ENCODE results near the gene CD59.

- TF ChIP-seq CTCF (IDR thresholded peaks at IDR 0.05; ENCODE audit: insufficient read depth, low read length, poor library complexity, severe bottlenecking): no peak
- no peak for TF ChIP-seq EZH2phosphoT487 (conservative IDR thresholded peaks at IDR 0.05; ENCODE audit: low read length)
Measured at GRCh38 chr11:33699515-33700062, 36.6 kb downstream of the CD59 start.
